RCC 7860 (cell line): ENCODE results near the gene KMT2A.
A peak's percentile ranks its signal among the peaks of the same experiment; 100 is the strongest.
"Not testable (repeated sequence)": the region's sequence is repeated elsewhere in the genome, so short reads cannot be mapped to it uniquely, and the experiment has no call there.

Source experiments
- DNase-seq: peaks from one replicate; pipeline ENCODE4 v3.0.0-alpha.2; 2015; ENCODE audit warnings: low spot score
- FAIRE-seq: peaks from 2 replicates; lab custom pipeline; 2012; peaks lifted over from hg19 to GRCh38; lab: Jason Lieb, UNC

The KMT2A gene

DNA sequence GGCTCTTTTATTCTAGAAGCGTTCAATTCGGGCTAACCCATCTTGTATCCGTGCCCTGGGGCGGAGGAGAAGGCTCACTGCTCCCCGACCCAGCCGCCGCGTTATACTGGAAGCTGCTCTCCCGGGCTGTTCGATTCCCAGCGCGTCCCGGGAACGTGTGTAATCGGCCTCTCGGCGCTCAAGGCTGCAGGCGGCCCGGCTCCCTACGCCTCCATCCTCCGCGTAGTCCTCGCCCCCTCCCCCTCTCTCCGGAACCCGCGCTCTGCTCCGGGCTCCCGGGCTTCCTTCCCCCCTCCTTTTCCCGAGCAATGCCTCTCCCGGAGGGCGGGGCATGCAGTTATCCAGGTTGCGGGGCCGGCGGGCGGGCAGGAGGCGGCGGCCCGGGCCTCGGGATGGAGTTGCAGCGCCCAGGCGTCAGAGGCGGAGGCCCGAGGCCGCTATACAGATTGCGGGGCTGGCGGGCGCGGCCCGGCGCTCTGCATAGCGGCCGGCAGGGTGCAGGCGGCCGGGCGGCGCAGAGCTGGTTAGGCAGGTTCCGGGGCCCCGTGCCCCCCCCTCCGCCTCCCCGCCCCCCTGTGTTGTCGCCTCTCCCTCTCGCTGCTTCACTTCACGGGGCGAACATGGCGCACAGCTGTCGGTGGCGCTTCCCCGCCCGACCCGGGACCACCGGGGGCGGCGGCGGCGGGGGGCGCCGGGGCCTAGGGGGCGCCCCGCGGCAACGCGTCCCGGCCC, at the start of gene KMT2A:
Gene KMT2A (plus strand): TSS at position 600 of the 732 bp plus-strand sequence. CDS start 21 bp downstream, at position 621.
- DNase-seq (peak; percentile 88), FAIRE-seq (no peak)

DNA sequence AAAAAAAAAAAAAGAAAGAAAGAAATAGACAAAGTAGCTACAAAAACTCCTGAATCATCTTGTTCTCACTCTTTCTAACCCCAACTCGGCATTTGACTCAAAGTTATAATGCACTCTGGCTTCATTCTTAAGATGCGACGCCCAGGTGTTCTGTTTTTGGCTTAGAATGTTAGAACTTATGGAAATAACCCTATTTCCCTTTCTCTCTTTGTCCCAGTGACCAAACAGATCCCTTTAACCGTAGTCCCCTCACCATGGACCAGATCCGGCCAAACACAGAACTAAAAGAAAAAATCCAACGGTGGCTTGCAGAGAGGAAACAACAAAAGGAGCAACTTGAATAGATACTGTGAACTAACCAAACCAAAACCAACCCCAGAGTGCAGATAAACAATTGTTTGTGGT, 40.2 kb upstream of the KMT2A start:
- no peak for FAIRE-seq
- DNase-seq, result no peak

DNA sequence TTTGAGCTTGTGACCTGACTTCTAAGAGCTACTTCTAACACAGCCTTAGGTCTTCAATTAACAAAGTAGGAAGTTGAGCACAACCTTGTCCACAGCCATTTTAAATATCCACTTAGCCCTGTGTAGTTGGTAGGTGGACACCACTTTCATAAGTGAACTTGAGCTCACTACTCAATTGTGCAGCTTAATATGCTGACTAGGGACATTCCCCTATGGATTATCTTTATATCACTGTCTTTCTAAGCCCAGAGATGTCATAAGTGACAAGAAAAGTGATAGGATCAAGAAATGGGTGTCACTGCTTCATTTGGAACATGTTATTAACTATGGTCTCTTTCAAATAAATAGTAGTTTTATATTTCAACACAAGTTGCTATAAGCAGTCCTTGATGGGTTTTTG, 38.8 kb upstream of the KMT2A start:
- DNase-seq (no peak), FAIRE-seq (no peak)

DNA sequence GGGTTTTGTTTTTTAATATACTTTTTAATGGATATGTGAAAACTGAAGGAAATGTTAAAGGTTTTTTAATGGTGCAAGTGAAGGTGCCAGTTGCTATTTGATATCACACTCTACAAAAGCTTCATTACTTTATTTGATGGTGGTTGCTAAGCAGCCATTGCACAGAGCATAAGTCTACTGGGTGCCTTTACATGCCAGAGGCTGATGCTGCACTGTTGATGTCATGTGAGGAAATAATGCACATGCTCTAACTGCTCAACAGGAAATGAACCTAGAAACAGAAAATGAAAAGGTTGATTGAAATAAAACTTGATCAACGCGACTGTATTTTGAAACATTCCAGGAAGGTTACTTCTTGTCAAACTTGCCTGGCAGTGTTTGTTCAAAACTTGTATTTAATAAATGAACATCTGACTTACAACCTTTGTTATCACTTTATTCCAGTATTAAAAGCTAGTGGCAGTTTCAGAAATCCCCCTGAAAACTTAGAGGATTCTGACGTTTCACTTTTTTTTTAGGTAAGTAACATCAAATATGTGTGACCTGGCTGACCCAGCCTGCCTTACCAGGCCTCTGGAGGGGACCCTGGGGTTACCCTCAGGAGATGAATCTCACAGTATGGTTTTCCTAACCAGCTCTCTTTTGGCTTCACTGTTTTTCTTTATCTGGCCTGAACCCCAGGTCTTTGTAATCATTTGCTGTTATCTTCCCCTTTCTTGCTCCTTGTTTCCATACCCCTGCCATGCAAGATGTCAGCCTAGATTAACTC, 37.3 kb upstream of the KMT2A start:
- DNase-seq (no peak), FAIRE-seq (no peak)

DNA sequence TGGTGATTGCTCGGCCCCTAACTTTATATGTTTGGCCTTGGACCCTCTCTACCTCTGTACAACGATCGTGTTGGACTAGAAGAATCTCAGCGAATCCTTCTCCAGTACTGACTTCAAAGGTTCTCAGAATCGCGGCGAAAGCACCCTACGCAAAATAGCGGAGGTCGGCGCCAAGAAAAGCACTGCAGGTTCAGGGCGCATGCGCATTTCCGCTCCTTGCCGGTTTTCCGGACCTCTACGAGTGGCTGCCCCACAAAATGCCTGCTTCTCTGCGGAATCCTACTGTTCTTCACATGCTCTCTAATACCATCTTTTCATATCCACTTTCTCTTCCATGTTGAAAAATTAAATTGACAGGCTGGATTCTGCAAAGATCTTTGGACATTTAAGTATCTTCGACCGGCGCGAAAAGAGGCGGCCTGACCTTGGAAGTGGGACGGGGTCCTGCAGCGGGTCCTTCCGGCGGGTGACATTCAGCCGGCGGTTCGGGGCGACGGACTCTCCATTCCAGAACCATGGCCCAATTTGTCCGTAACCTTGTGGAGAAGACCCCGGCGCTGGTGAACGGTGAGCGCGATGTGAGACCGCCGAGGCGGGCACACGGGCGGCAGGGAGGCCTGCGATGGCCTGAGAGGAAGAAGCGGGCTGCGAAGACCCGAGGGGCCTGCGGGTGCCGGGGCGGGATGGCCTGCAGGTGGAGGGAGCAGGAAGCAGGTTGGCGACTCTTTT, 35.0 kb upstream of the KMT2A start, which contains the start of gene ATP5MG:
Gene ATP5MG (plus strand): TSS at position 456 of the 729 bp plus-strand sequence. CDS start 60 bp downstream, at position 516.
- FAIRE-seq, result peak; percentile 55
- DNase-seq, result peak; percentile 73

DNA sequence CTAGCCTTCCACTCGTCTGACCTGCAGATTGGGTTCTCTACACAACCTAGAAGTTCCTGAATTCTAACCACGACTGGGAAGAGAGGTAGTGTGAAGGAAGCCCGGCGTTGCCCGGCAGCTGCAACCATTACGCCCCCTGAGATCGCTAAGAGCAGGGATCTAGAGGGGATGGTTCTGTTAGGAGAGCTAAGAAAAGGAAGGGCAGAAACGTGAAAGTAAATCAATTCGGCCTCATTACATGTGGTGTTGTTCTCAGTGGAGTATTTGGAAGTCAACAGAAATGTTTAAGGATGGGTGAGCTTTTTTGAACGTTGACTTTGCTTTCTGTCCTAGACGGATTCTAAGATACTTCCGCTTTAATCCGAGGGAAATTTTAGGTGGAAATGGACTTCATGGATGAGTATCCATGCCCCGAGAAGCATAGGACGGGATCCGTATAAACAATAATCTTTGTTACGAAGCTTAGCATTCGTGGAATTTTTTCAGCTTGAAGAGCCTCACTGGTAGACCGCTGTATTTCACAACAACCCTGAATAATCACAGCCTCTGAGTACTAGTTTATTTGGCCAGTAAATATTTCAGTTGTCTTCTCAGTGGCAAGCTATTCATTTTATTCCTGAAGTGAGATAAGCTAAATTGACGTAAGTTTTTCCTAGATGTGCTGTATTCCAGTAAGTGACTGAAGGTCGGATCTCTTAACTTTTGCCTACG, 34.3 kb upstream of the KMT2A start:
- FAIRE-seq, result no peak

DNA sequence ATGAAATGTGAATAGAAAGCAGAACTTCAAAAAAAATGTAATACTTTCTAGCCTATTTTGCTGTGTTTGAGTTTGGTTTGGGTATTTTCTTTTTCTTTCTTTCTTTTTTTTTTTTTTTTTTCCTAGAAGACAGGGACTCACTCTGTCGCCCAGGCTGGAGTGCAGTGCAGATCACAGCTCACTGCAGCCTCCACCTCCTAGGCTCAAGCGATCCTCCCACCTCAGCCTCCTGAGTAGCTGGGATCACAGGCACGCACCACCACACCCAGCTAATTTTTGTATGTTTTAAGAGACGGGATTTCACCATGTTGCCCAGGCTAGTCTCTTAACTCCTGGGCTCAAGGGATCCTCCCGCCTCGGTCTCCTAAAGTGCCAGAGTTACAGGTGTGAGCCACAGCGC, 33.7 kb upstream of the KMT2A start:
- DNase-seq, FAIRE-seq: not testable (repeated sequence)

More for the DNA sequence above, 34.3 kb upstream of the KMT2A start:
- DNase-seq, result peak; percentile 30

DNA sequence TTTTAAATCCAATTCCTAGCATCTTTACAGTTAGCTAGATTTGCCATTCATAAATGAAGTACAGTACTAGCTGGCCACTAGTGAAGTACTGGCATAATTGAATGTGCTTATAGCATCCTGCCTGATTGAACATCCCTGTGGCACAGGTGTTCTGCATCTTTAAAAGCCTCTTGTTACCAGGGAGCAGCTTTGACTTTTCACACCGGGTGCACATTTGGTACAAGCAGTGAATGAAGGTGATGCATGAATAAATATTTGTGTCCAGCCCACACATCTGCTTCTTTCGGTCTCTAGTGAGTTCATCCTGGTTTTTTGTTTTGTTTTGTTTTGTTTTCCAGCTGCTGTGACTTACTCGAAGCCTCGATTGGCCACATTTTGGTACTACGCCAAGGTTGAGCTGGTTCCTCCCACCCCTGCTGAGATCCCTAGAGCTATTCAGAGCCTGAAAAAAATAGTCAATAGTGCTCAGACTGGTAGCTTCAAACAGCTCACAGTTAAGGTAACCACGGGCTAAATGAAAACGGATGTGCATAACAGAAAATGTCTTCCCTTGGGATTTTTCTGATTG, 29.6 kb upstream of the KMT2A start:
- no peak for FAIRE-seq
- DNase-seq, result no peak

DNA sequence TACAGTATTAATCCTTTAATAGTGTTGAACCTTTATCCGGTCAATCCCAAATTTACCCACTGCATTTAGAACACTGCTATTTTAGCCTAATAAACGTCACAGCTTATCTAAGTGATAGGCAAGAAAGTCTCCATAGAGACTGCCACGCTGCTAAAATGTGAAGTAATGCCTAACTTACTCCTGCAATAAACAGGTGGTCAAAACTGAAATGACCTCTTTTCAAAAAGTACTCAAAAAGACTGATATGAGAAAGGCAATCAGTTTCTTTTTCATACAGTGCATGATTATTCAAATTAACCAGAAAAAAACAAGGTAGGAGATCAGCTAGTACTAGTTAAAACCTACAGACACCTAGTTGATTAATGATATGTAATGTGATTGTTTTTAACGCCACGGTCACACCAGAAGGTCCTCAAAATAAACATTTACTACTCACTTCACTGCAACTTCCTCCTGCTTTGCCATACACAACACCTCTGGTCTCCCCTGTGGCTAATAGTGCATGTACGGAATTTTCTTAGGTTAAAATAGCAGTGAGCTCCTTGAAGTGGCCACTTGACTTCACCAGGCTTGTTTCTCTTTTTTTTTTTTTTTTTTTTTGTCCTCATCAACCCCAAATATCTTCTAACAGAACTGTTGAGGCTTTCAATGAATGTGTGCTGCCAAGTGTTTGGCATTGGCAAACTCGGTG, 26.1 kb upstream of the KMT2A start:
- no peak for FAIRE-seq
- no peak for DNase-seq

DNA sequence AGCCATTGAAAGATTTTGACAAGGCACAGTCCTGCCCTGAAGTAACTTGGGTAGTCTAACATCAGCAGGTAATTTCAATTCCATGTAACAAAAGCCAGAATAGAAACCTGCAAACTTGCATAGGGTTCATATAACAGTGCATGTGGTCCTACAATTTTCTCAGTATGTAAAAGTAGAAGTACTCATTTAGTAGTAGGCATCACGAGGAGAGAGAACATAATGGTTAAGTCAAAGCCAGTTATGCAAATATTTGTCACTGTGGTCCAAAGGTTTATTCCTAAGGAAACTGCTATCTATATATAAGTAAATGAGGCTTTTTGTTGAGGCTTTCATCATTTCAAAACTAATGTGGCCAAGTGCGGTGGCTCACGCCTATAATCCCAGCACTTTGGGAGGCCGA, 24.8 kb upstream of the KMT2A start:
- no peak for FAIRE-seq
- no peak for DNase-seq

DNA sequence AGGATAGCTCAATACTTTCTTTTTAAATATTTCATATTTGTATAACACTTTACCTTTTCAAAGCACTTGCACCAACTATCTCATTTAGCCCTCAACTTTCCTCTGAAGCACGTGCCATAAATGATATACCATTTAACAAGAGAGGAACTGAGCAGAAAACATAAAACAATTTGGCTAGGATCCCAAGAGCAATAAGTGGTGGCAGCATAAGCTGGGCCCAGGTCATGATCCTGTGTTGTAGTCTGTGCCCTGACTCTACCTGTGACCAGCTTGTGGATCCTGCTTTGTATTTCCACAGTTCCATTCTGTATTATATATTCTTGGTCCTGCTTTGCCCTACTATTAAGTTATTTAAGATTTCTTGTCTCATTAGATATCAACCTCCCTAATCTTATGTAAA, 23.4 kb upstream of the KMT2A start:
- FAIRE-seq (no peak), DNase-seq (no peak)

DNA sequence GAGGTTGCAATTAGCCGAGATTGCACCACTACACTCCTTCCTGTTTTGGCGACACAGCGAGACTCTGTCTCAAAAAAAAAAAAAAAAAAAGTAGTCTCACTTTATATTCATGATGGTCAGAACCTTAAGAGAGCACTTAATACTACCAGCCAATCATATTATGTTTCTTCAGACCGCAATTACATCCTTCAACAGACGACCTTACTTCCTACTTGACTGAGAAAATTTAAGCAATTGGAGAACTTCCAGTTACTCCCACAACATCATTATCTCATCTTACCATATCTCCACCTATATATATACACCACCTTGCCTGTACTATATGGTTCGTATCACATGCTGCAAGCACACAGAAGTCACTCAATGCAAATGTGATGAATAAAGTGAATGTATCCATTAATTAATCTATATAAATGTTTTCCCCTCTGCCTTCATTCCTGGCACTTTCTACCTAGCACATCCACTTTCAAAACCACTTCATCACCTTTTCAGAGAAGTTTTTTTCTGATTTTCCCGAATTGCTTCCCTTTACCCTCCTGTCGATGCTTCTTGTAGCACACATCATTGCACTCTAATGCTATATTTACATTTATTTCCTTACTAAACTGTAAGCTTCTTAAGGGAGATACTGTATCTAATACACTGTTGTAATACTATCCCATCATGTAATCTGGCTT, 21.1 kb upstream of the KMT2A start:
- DNase-seq, result no peak
- no peak for FAIRE-seq

DNA sequence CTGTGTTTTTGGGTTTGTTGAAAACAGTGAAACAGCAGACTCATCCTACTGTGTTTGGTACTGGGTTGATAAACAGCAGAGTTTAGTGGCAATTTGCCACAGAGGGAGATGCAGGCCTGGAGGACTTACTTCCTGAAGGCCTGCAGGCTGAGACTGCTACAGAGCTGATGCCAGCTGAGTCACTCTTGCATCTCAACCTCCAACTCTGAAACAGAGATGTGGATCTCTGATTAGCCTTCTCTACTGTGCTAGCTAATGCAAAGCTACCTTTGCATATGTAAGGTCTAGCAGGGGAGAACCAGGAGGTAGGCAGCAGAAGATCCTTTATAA, 20.6 kb upstream of the KMT2A start:
- DNase-seq (peak; percentile 85), FAIRE-seq (peak; percentile 85)

DNA sequence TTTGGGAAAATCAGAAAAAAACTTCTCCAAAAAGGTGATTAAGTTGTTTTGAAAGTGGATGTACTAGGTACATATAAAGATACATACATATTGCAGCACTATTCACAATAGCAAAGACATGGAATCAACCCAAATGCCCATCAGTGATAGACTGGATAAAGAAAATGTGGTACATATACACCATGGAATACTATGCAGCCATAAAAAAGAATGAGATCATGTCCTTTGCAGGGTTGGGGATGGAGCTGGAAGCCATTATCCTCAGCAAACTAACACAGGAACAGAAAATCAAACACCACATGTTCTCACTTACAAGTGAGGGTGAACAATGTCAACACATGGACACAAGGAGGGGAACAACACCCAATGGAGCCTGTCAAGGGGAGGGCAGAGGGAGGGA, 19.4 kb upstream of the KMT2A start:
- FAIRE-seq, DNase-seq: not testable (repeated sequence)

DNA sequence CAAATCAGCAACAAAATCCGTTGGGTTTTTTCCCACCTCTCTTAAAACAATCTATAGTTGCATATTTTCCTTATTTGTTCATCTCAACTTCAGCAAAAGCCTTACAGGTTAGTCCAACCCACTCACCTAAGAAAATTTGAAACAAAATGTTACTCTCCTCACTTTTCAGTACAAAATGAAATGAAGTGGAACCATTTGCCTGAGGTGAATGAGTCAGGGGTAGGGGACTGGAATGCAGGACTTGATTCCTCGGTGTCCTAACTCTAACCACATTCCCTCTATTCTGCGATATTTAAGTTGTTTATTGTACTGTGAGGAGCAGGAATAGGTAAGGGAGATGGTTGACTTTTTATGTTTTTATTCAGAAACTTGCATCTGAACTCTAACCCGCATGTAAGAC, 18.5 kb upstream of the KMT2A start:
- FAIRE-seq, result peak; percentile 94
- peak; percentile 64 for DNase-seq

DNA sequence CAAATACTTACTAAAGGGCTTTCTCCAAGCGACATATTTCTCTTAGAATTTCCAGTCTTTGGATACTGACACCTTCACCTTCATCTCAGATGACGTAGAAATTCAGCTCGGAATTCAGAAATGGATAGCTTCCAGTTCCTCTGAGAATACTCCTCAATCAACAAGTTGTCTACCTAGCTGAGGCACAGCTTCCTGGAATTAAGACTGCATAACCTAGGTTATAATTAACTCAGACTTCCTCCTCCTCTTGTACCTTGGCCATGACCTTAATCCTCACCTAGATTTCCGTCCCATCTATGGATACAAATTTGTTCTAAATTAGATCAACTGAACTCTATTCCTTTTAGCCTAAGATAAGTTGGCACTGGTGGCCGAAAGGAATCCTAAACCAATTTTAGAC, 17.5 kb upstream of the KMT2A start:
- FAIRE-seq (peak; percentile 84), DNase-seq (peak; percentile 42)

DNA sequence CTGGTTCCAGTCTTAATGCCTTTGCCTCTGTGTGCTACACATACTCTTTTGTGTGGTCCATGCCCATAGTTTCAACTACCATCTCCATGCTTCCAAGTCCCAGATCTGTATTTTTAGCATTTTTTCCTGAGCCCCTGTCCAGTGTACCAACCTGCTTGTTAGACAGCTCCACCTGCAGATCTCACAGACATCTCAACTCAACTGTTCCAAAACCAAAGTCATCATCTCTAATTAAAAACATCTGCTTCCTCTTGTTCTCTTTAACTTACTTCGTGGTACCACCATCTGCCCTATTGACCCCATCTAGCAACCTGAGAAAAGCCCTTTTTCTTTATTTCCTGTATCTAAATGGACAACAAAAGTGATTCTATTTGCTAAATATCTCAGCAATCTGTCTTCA, 8.6 kb upstream of the KMT2A start:
- no peak for FAIRE-seq
- DNase-seq, result no peak

DNA sequence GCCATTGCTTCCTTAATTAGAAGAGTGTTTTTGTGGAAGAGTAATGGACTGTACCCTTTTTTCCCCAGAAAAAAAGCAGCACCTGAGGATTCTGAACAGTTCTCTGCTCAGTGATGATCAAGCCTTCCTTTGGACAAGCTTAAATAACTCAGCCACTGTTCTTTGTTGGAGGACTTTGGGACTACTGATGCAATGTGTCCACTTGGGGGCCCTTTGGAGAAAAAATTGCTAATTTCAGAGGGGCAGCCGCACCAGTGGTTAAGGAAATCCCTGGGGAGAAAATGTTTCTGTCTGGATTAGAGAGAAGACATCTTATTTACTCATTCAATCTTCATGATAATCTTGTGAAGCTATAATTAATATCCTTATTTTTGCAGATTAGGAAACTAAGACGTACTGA, 5.3 kb upstream of the KMT2A start:
- FAIRE-seq (no peak), DNase-seq (no peak)

DNA sequence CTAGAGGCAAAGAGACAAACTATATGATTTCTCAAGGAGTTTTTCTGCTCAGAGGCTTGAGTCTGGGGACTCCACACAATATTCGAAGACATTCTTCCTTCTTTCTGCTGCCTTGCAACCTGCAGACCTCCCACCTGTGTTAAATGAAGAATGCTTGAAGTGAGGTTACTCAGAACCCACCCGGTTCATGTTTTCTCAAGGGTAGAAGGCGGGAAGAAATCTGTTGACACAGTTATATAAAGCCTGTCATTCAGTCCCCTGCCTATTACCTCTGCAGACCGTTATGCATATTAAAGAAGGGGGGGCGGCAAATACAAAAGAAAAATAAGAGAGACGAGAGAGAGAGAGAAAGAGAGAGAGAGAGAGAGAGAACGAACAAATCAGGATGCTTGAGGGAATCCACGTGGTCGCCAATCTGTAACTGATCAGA, 2.2 kb upstream of the KMT2A start:
- no peak for FAIRE-seq
- DNase-seq, result no peak
